Activated T-helper 1 cell treated with anti-CD3 and anti-CD28 coated beads, Interleukin-2, amount 50 U/mL, for 16 hours (primary cell): Measurements from ENCODE around the gene CRYBB3.
"Not testable (repeated sequence)": the region's sequence is repeated elsewhere in the genome, so short reads cannot be mapped to it uniquely, and the experiment has no call there.

Experiments
- DNase-seq, 2 donors: peaks; one replicate each; pipeline ENCODE4 v3.0.0-alpha.2; 2020; ENCODE audit warnings: low read depth in 1 of 2, low spot score in 1 of 2

CRYBB3 gene

DNA sequence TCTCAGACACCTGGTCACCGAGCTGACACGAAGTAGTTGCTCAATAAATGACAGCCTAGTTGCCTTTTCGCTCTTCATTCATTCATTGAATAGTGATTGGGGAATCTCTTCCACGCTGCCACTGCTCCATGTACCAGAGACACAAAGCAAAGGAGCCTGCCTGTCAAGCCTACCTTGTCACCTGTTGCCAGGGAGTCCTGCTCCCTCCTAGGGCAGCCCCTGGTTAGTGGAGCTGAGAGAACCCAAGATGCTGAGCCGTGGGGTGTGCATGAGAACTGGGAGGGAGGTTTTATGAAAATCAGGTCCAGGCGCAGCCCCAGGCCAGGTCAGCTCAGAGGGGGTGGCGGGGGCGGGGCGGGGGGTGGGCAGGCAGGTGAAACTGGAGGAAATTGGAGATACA lies 38.4 kb downstream of the CRYBB3 start:
- not testable (repeated sequence) for DNase-seq

DNA sequence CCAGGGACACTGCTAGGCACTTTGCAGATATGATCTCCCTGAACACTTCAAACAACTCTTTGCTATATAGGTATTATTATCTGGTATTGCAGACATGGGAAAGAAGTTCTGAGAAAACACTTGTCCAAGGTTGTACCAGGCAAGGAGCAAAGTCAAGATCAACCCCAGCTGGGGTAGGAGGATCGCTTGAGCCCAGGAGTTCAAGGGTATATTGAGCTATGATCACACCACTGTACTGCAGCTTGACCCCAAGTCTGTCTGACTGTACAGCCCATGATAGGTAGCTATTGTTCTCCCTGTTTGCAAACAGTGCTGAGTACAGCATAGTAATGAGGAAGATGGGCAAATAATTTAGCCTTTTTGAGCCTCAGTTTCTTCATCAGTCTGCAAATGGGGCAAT lies 55.5 kb downstream of the CRYBB3 start:
- not testable (repeated sequence) for DNase-seq
